A549 (cell line): ENCODE measurements around the gene SYCN.

Experiments used
- CTCF ChIP-seq: fragments of >200 bp; sonication (Bioruptor Twin); formaldehyde crosslinking; IDR thresholded peaks from 3 replicates; pipeline ENCODE4 v1.5.1; 2016
- JUN ChIP-seq, 2 experiments: fragments of >200 bp; sonication (Bioruptor Twin); formaldehyde crosslinking; IDR thresholded peaks; 2 replicates in 1 of 2; 3 replicates in 1 of 2; pipeline ENCODE4 v1.6.1; 2016 to 2017

- TF ChIP-seq JUN (IDR thresholded peaks at IDR 0.05) (no peak), CTCF (no peak)
These were observed 28.6 kb upstream of the SYCN start for GRCh38 chr19:39232708-39233107.
